Esophagus muscularis mucosa (tissue), 4 donors: ENCODE measurements around the gene CCDC127.

Source experiments
- CTCF ChIP-seq, 3 experiments: fragments of 200-600 bp in 2 of 3; fragments of 450-650 bp in 1 of 3; sonication (generic) in 2 of 3; IDR thresholded peaks; one replicate each; pipeline ENCODE4 v1.5.1; 2017 to 2019; ENCODE audit warnings: antibody characterized with exemption in 3 of 3, mild to moderate bottlenecking in 2 of 3, moderate library complexity in 1 of 3
- EP300 ChIP-seq: sonication (generic); formaldehyde crosslinking; IDR thresholded peaks from one replicate; pipeline ENCODE4 v1.6.1; 2017; ENCODE audit warnings: antibody characterized with exemption
- POLR2A ChIP-seq: fragments of 450-650 bp; IDR thresholded peaks from one replicate; pipeline ENCODE4 v1.6.1; 2017; ENCODE audit warnings: antibody characterized with exemption, moderate library complexity, mild to moderate bottlenecking, low read depth
- POLR2AphosphoS5 ChIP-seq, 2 donors: sonication (generic); formaldehyde crosslinking; IDR thresholded peaks; one replicate each; pipeline ENCODE4 v1.6.1; 2017; ENCODE audit warnings: antibody characterized with exemption in 2 of 2

GRCh38 chr5:161803-162110, 56.2 kb downstream of the CCDC127 start:
- no peak for TF ChIP-seq CTCF (IDR thresholded peaks at IDR 0.05)
- no peak for TF ChIP-seq POLR2A
- TF ChIP-seq POLR2AphosphoS5 (IDR thresholded peaks at IDR 0.05): no peak
- no peak for TF ChIP-seq EP300
